Fibroblast of villous mesenchyme (primary cell): ENCODE data around the gene ZDHHC11. TPM values are rescaled to one million over a fixed set of nuclear protein-coding genes. Genes with fewer than 3 reads are reported as not detected.
"Not testable (repeated sequence)": the region's sequence is repeated elsewhere in the genome, so short reads cannot be mapped to it uniquely, and the experiment has no call there.

ENCODE experiments used
- DNase-seq: peaks from one replicate; pipeline ENCODE4 v3.0.0-alpha.2; 2010; ENCODE audit warnings: low read depth
- H3K4me3 ChIP-seq: 2 replicates; pipeline ENCODE4 v1.5.1; 2011; ENCODE audit warnings: low read depth, mild to moderate bottlenecking, low read length
- total RNA-seq: library from RNA; depleted of rRNA; stranded (reverse); fragments of >200 nt; gene quantifications from 2 replicates; pipeline ENCODE4 v1.2.3, GENCODE V29; 2012
- TF ChIP-seq, protein P1 (sequence below): IDR thresholded peaks from 2 replicates; pipeline ENCODE4 v1.5.1; 2012; ENCODE audit warnings: low read depth, mild to moderate bottlenecking, low read length; ENCODE audit not compliant: insufficient read depth

Gene ZDHHC11
- total RNA-seq, 1 donor: 0.86 TPM

DNA sequence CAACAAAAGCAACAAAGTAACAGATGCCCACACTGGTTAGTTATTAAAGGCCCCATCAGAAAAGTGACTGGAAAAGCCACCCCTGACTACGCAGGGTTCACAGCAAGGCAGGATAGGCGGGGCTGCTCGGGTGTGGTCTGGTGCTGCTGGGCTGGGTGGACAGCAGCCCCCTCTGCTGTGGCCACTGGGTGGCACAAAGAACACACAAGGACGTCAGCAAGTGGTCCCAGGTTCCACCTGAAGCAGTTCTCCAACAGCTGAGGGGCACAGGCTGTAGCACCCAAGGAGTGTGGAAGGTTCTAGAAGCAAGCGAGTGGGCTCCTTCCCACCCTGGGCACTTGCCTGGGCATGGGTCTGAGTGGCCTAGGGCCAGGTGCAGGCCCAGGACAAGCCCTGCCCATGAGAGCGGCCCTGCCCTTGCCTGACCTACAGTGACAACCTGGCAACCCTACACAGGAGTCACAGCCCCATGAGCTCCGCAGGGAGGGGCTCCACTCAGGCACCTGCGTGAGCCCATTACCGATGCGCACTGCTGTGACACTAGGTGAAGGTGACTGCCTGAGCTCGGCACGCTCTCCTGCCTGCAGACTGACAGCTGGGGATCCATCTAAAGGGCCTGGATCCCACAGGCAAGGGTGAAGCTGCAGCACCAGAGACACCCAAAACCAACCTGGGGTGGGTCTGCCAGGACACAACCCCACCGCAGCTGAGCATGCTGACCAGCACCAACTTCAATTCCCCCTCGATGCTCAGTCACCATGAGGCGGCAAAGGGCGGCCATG lies 33.8 kb upstream of the ZDHHC11 start:
- no peak for DNase-seq

DNA sequence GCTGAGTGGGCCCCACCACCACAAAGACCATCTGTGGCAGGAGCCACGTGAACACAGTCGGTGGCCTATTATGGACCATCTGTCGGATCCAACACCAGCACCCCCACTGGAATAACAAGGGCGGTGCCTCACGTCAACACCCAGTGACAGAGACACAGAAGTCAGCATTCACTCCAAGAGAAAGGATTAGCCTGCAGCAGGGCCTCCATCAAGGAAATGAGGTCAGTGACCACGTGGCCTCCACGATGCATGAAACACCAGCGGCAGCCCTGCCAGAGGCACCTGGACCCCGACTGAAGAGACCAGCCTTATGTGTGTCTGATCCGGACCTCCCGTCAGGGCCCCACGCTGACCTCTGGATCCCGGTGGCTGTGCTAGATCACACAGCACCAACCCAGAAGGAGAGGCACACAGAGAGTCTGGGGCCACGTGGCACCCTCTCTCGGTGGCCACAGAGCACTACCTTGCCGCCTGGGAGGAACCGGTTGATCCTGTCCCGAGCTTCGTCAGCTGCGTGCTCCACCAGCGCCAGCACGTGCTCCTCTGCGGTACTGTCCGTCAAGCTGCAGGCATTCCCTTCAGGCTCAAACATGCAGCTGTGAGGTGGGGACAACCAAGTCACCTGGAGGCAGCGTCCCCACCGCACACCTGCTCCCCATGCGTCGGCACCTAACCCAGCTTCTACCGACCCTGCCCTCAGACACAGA lies 32.8 kb upstream of the ZDHHC11 start:
- H3K4me3 ChIP-seq: no peak overlapping the region
- TF ChIP-seq, protein P1, sequence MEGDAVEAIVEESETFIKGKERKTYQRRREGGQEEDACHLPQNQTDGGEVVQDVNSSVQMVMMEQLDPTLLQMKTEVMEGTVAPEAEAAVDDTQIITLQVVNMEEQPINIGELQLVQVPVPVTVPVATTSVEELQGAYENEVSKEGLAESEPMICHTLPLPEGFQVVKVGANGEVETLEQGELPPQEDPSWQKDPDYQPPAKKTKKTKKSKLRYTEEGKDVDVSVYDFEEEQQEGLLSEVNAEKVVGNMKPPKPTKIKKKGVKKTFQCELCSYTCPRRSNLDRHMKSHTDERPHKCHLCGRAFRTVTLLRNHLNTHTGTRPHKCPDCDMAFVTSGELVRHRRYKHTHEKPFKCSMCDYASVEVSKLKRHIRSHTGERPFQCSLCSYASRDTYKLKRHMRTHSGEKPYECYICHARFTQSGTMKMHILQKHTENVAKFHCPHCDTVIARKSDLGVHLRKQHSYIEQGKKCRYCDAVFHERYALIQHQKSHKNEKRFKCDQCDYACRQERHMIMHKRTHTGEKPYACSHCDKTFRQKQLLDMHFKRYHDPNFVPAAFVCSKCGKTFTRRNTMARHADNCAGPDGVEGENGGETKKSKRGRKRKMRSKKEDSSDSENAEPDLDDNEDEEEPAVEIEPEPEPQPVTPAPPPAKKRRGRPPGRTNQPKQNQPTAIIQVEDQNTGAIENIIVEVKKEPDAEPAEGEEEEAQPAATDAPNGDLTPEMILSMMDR: no peak
- DNase-seq: no peak

More for the DNA sequence above, 33.8 kb upstream of the ZDHHC11 start:
- TF ChIP-seq, protein P1: no peak
- H3K4me3 ChIP-seq: no peak overlapping the region

DNA sequence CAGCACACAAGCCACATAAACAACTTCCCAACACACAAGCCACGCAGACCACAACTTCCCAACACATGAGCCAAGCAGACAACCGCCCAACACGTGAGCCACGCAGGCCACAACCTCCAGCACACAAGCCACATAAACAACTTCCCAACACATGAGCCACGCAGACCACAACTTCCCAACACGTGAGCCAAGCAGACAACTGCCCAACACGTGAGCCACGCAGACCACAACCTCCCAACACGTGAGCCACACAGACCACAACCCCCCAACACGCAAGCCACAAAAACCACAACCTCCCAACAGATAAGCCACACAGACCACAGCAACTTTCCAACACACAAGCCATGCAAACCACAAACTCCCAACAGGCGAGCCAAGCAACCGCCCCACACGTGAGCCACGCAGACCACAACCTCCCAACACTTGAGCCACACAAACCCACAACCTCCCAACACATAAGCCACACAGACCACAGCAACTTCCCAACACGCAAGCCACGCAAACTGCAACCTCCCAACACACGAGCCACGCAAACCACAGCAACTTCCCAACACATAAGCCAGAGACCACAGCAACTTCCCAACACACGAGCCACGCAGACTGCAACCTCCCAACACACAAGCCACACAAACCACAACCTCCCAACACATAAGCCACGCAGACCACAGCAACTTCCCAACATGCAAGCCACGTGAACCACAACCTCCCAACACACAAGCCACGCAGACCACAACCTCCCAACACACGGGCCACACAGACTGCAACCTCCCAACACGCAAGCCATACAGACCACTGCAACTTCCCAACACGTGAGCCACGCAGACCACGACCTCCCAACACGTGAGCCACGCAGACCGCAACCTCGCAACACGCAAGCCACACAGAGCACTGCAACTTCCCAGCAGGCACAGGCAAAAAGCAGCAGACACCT lies 31.7 kb upstream of the ZDHHC11 start:
- TF ChIP-seq, protein P1: no peak
- no peak for DNase-seq
- H3K4me3 ChIP-seq: no peak overlapping the region

DNA sequence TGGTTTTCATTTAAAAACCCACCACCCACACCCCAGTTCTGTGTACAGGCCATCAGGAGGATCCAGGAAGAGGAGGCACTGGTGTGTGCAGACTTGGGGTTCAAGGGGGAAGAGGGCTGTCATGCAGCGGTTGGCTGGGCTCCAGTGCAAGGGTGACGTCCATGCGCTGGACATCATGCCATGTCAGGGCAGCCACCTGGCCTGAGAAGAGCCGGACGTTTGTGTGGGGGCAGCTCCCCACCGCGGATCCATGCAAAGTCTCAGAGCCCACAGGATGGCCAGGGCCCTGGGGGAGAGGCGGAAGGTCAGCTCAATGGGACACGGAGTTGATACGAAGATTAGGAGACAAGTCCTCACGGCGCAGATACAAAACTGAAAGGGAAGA lies 30.8 kb upstream of the ZDHHC11 start:
- no peak for DNase-seq
- no peak overlapping the region for H3K4me3 ChIP-seq
- TF ChIP-seq, protein P1: no peak

DNA sequence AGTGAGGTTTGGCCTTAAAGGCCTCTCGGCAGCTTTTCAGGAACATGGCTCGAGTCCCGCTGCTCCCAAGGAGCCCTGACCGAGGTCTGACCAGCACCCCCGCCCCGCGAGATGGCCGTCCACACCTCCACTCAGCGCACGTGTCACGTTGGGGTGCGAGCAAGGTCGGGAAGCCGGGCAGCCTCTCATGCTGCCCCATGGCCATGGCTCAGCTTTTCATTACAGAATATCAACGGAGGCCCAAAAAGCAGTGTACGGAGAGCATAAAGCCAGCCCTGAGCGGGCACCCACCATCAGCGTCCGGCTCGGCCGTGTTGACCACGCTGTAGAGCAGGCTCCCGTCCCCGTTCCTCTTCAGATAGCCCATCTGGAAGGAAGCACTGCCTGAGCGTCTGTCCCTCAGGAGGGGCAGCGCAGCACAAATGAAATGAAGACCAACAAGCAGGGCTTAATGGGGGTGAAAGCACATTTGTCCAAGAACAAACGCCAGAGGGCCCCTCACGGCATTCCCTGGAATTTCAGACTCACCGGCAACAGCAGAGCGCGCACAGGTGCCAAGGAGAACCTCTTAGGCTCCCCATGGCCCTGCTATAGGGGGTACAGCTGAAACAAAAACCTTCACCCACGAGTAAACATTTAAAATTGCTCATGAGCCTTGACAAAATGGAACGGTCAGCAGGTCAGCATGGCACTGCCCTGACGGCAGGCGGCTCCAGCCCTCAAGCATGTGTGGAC lies 30.2 kb upstream of the ZDHHC11 start:
- DNase-seq: no peak
- no peak overlapping the region for H3K4me3 ChIP-seq
- TF ChIP-seq, protein P1: no peak

DNA sequence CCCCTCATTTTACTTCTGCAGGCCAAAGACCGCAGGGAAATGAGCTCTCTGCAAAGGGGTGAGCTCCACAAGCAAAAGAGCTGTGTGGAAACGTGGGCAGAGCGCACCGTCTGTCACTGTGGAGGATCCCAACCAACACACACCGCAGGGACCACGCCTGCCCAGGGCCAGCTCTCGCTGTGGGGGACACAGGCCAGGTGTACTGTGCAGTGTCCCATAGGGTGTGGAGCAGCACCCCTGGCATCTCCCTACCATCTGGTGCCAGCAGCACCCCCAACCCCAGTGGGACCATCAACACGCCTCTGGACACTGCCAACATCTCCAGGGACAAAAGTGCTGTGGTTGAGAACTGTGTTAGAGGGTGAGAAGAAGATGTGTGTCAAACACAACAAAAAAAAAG lies 27.9 kb upstream of the ZDHHC11 start:
- not testable (repeated sequence) for DNase-seq

More for the DNA sequence above, 27.9 kb upstream of the ZDHHC11 start:
- not testable (repeated sequence) for H3K4me3 ChIP-seq
